ENCODE data around the gene C14orf119. TPM values are rescaled to one million over a fixed set of nuclear protein-coding genes. Genes with fewer than 3 reads are reported as not detected.

C14orf119 gene
- total and polyA plus RNA-seq, 12 donors: 23.9 to 206 (median 51.8) TPM

DNA sequence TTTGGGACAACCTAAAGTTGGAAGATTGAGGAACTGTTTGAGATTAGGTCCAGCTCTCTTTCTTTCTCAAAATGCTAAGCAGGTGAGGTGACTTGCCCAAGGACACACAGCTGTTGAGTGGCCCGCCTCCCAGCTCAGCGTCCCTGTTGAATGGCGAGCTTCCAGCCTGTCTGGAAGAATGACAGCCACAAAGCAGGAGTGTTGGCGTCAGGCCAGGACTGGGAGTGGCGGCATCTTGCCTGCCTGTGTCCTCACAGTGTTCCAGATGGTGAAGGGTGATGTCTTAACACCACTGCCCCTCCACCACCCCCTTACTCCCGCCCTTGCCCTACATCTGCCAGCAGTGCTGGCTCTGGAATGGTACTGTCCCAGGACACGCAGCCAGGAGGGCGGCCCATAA is 28.1 kb downstream of the C14orf119 start:
- intact Hi-C loops (cut with DNase I): loop anchor here in 1 of 2 donors (10.0 kb wide), 1 partner anchor 171 kb away; no protein-coding TSS in a partner anchor
- Histone ChIP-seq H3K27ac (no peak overlapping the region), H3K36me3 (replicated peaks in 1 of 2) (peaks cover 0 to 8% of the 10 kb centered on the region in 2 donors), H3K9me3 (replicated peaks in 1 of 3) (no peaks in the 10 kb centered on the region), H3K4me1 (replicated peaks in 1 of 2) (peaks cover 0 to 16% of the 10 kb centered on the region in 2 donors), H3K4me3 (no peak overlapping the region), H3K27me3 (no peaks in the 10 kb centered on the region)
- no peak for TF ChIP-seq POLR2A (IDR thresholded peaks at IDR 0.05)
- TF ChIP-seq, protein P1, sequence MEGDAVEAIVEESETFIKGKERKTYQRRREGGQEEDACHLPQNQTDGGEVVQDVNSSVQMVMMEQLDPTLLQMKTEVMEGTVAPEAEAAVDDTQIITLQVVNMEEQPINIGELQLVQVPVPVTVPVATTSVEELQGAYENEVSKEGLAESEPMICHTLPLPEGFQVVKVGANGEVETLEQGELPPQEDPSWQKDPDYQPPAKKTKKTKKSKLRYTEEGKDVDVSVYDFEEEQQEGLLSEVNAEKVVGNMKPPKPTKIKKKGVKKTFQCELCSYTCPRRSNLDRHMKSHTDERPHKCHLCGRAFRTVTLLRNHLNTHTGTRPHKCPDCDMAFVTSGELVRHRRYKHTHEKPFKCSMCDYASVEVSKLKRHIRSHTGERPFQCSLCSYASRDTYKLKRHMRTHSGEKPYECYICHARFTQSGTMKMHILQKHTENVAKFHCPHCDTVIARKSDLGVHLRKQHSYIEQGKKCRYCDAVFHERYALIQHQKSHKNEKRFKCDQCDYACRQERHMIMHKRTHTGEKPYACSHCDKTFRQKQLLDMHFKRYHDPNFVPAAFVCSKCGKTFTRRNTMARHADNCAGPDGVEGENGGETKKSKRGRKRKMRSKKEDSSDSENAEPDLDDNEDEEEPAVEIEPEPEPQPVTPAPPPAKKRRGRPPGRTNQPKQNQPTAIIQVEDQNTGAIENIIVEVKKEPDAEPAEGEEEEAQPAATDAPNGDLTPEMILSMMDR (IDR thresholded peaks at IDR 0.05): no peak
- DNase-seq: peak; percentile 66 to 92 (median 78)
- 29 to 44% (median 37%) methylated on average over 3 to 8 of the region's 8 CpGs for WGBS, 4 donors

DNA sequence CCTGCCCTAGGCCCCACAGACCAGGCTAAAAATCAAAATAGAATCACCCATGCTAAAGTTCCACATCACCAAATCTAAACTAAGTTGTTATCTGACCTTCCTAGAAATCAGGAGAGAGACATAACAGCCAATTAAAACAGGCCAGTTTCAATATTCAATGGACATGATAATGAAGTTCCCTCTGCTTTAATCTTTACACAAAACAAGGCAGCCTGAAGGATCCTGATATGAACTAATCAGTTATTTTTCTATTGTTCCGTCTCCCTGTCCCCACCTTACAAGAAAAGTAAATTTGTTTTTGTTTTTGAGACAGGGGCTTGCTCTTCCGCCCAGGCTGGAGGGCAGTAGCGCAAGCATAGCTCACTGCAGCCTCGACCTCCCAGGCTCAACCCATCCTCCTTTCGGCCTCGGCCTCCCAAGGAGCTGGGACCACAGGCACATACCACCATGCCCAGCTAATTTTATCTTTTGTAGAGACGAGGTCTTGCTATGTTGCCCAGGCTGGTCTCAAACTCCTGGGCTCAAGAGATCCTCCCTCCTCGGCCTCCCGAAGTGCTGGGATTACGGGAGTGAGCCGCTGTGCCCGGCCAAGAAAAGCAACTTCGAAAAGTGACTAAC is 29.1 kb downstream of the C14orf119 start:
- 91 to 94% (median 92%) methylated on average over 13 of the region's 13 CpGs for WGBS, 4 donors
- Histone ChIP-seq H3K4me3 (no peak overlapping the region), H3K4me1 (replicated peaks in 1 of 2) (peaks cover 0 to 16% of the 10 kb centered on the region in 2 donors), H3K36me3 (replicated peaks in 1 of 2) (peaks cover 0 to 11% of the 10 kb centered on the region in 2 donors), H3K27me3 (no peaks in the 10 kb centered on the region), H3K27ac (no peak overlapping the region), H3K9me3 (replicated peaks in 1 of 3) (no peaks in the 10 kb centered on the region)
- DNase-seq: no peak
- TF ChIP-seq POLR2A (IDR thresholded peaks at IDR 0.05): no peak
- TF ChIP-seq, protein P1 (IDR thresholded peaks at IDR 0.05): no peak
- intact Hi-C loops (cut with DNase I): loop anchor here in 1 of 2 donors (10.0 kb wide), 1 partner anchor 170 kb away; no protein-coding TSS in a partner anchor

DNA sequence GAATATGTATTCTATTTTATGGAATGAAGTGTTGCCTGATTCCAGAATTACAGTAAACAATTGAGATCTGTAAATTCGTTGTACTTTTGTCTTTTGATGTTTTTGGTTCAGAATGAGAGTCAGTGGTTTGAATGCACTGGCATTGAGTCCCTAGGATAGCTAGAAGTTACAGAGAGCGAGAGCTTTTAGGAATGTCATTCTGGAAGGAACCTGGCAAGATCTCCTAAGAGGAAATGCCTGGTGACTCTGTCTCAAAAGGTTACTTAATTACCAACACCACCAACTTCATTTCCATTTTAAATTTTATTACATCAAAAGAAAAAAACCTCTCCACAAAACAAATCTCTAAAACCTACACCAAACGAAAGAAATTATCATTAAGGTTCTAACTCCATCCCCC is 29.7 kb downstream of the C14orf119 start:
- Histone ChIP-seq H3K27ac (no peak overlapping the region), H3K4me1 (replicated peaks in 1 of 2) (peaks cover 0 to 16% of the 10 kb centered on the region in 2 donors), H3K36me3 (replicated peaks in 1 of 2) (peaks cover 0 to 11% of the 10 kb centered on the region in 2 donors), H3K4me3 (no peak overlapping the region), H3K9me3 (replicated peaks in 1 of 3) (no peaks in the 10 kb centered on the region), H3K27me3 (no peaks in the 10 kb centered on the region)
- TF ChIP-seq, protein P1 (IDR thresholded peaks at IDR 0.05): no peak
- no peak for TF ChIP-seq POLR2A (IDR thresholded peaks at IDR 0.05)
- DNase-seq: no peak
- WGBS, 4 donors: 56 to 74% (median 64%) methylated on average over 3 of the region's 3 CpGs
- intact Hi-C loops (cut with DNase I): loop anchor here in 1 of 2 donors (10.0 kb wide), 1 partner anchor 170 kb away; no protein-coding TSS in a partner anchor

DNA sequence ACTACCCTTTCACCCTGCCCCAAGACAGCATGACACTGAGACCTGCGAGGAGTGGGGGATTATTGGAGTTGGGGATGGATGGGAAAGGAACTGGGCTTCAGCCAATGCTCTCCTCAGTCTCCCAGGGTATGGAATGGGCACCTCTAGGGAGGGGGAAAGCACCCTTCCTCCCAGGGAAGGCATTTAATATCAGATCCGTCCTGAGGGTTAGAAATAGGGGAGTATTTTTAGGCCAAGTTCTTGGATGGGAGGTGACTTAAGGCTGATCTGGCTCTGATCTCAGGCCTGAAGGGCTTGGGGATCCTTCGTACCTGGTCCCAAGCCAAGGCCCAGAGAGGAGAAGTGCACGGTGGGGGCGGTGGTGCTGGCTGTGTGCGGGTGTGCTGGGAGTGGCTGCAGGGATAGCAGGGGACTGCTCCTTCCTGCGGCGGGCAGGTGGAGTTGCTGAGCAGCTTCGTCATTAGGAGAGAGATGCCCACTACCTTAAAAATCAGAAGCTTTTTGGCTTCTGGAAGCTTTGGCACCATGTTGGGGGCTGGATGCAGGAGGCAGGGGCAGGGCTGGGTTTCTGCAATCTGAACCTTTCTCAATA is 30.7 kb downstream of the C14orf119 start:
- Histone ChIP-seq H3K27ac (no peak overlapping the region), H3K4me3 (no peak overlapping the region), H3K4me1 (replicated peaks in 1 of 2) (peaks cover 0 to 20% of the 10 kb centered on the region in 2 donors), H3K9me3 (replicated peaks in 1 of 3) (no peaks in the 10 kb centered on the region), H3K27me3 (no peaks in the 10 kb centered on the region), H3K36me3 (replicated peaks in 1 of 2) (peaks cover 0 to 11% of the 10 kb centered on the region in 2 donors)
- intact Hi-C loops (cut with DNase I): loop anchor here in 1 of 2 donors (10.0 kb wide), 1 partner anchor 169 kb away; no protein-coding TSS in a partner anchor
- no peak for DNase-seq
- TF ChIP-seq POLR2A (IDR thresholded peaks at IDR 0.05): no peak
- TF ChIP-seq, protein P1 (IDR thresholded peaks at IDR 0.05): no peak
- WGBS, 4 donors: 77 to 91% (median 84%) methylated on average over 9 of the region's 9 CpGs

Data from adrenal gland (tissue), 12 donors.